Ishikawa (cell line): ENCODE results near the gene CLCN1.
A peak's percentile ranks its signal among the peaks of the same experiment; 100 is the strongest.

ENCODE experiments used
- EP300 ChIP-seq: IDR thresholded peaks from 2 replicates; pipeline ENCODE4 v1.6.1; 2012; ENCODE audit warnings: borderline replicate concordance
- TAF1 ChIP-seq: IDR thresholded peaks from 2 replicates; pipeline ENCODE4 v1.6.1; 2012; ENCODE audit warnings: low read depth, mild to moderate bottlenecking
- ZBTB7A ChIP-seq: IDR thresholded peaks from 2 replicates; pipeline ENCODE4 v1.6.1; 2012; ENCODE audit warnings: low read depth
- TF ChIP-seq, protein P1 (sequence below): IDR thresholded peaks from 2 replicates; pipeline ENCODE4 v1.6.1; 2012
- TF ChIP-seq, protein P2 (sequence below): IDR thresholded peaks from 2 replicates; pipeline ENCODE4 v1.6.1; 2012; ENCODE audit warnings: low read depth, mild to moderate bottlenecking

- TF ChIP-seq EP300: no peak
- TF ChIP-seq ZBTB7A: no peak
- TF ChIP-seq, protein P1, sequence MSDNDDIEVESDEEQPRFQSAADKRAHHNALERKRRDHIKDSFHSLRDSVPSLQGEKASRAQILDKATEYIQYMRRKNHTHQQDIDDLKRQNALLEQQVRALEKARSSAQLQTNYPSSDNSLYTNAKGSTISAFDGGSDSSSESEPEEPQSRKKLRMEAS: peak; percentile 63
- TF ChIP-seq TAF1: no peak
- TF ChIP-seq, protein P2, sequence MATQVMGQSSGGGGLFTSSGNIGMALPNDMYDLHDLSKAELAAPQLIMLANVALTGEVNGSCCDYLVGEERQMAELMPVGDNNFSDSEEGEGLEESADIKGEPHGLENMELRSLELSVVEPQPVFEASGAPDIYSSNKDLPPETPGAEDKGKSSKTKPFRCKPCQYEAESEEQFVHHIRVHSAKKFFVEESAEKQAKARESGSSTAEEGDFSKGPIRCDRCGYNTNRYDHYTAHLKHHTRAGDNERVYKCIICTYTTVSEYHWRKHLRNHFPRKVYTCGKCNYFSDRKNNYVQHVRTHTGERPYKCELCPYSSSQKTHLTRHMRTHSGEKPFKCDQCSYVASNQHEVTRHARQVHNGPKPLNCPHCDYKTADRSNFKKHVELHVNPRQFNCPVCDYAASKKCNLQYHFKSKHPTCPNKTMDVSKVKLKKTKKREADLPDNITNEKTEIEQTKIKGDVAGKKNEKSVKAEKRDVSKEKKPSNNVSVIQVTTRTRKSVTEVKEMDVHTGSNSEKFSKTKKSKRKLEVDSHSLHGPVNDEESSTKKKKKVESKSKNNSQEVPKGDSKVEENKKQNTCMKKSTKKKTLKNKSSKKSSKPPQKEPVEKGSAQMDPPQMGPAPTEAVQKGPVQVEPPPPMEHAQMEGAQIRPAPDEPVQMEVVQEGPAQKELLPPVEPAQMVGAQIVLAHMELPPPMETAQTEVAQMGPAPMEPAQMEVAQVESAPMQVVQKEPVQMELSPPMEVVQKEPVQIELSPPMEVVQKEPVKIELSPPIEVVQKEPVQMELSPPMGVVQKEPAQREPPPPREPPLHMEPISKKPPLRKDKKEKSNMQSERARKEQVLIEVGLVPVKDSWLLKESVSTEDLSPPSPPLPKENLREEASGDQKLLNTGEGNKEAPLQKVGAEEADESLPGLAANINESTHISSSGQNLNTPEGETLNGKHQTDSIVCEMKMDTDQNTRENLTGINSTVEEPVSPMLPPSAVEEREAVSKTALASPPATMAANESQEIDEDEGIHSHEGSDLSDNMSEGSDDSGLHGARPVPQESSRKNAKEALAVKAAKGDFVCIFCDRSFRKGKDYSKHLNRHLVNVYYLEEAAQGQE: no peak
Observed at GRCh38 chr7:143372070-143372469, 56.2 kb downstream of the CLCN1 start.
